HG02678 (cell line): ENCODE data around the gene NRG2.

ENCODE experiments used
- ATAC-seq: cut with Tn5 transposase; IDR thresholded peaks from one replicate; pipeline ENCODE4 v1.9.1; 2021; ENCODE audit warnings: mild to moderate bottlenecking, moderate library complexity; ENCODE audit not compliant: unreplicated experiment

The NRG2 gene

GRCh38 chr5:140013536-140013935 is 29.6 kb downstream of the NRG2 start:
- ATAC-seq, result no peak

DNA sequence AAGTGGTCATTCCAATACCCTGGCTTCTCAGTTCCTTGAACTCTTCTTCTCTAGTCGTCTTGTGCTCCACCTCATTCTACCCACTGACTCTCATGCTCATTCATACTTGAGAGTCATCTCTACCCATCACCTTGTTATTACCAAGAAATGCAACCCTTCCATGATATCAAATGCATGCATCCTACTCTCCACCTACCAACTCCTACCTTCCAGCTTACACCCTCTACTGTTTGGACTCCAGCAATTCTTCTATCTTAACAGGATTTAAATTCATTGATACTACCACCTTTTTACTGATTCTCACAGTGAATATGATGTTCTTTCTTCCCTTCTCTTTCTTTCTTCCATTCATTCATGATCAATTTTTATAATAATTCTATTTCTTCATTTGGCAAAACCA is 30.7 kb downstream of the NRG2 start:
- no peak for ATAC-seq

DNA sequence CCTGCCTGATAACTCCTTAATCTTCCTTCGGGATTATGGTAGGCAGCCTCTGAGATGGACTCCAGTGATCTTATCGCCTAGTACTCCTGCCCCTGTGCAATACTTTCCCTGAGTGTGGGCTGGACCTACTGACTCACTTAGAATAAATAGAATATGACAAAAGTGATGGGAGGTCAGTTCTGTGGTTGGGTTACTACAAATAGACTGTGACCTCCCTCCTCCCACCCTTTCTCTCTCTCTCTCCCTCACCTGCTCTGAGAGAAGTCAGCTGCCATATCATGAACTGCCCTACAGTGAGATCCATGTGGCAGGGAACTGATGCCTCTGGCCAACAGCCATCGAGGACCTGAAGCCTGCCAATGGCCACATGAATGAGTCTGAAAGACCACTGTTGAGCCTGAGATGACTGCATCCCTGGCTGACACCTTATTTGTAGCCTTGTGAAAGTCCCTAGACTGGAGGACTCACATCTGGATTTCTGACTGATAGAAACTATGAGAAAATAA is 31.7 kb downstream of the NRG2 start:
- ATAC-seq, result peak; percentile 84

- no peak for ATAC-seq
Measured at GRCh38 chr5:140010798-140011197, 32.3 kb downstream of the NRG2 start.

DNA sequence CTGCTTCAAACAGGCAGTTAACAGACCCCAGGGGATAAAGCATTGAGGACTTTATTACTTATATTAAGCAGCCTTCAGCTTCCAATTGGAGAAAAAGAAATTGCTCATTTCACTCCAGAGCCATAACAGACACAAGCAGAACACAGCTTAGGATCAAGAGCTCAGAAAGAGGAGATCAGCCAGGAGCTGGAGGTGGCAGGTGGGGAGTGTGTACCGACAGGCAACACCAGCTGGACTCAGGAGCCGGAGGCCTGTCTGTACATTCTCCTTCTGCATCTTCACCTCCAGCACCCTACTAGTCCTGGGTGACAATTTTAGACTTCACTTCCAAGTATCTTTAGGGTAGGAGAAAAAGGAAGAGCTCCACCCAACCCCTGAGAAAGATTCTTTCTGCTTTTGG is 35.8 kb downstream of the NRG2 start:
- no peak for ATAC-seq

GRCh38 chr5:140005145-140005591 is 37.9 kb downstream of the NRG2 start:
- peak; percentile 96 for ATAC-seq

- no peak for ATAC-seq
Measured at GRCh38 chr5:140004174-140004573, 38.9 kb downstream of the NRG2 start.

GRCh38 chr5:140003519-140003918 is 39.6 kb downstream of the NRG2 start:
- ATAC-seq, result no peak

GRCh38 chr5:140000332-140000731 is 42.8 kb downstream of the NRG2 start:
- no peak for ATAC-seq

DNA sequence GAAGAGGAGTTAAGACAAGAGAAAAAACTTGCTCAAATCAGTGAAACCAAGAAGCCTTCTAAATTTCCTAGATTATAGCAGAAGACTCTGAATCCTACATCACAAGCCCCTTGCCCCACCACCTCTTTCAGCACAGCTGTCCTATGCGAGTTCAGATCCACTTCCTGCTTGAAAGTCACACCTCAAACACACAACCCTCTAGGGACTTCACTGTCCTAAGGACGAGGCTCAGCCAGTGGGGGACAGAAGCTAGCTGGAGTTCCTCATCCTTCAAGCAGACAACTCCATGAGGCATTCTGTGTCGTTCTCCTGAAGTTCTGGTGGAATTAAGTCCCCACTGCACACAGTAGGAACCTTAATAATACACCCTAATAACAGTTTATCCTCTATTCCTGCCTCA is 44.3 kb downstream of the NRG2 start:
- ATAC-seq, result no peak

DNA sequence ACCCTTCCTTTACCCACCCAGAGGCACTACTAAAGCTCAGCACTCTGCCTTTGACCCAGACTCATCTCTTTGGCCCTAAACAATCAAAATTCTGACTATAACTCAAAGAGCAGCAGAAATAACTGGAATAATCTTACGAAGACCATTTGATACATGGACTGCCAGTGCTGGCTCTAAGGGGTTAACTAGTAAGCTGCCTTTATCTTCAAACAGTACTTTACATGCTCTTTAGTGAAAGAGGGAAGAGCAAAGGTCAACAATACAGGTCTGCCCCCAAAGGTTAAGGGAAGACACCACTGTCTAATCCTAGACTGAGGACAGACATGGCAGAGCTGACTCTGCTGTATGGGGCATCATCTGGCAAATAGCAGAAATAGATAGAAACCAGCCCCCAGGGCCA is 45.8 kb downstream of the NRG2 start:
- no peak for ATAC-seq

DNA sequence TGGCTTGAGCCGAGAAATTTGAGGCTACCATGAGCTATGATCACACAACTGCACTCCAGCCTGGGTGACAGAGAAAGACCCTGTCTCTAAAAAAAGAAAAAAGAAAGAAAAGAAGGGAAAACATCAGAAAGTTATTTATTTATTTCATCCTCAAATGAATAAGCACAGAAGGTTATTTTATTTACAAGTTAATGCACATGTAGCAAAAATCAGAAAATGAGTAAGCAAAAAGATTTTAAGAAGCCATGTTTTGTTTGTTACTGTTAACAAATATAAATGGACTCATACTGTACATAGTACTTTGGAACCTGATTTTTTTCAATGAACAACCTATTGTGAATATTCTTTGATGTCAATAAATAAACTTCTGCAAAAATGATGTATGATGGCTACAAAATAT is 47.2 kb downstream of the NRG2 start:
- ATAC-seq, result no peak

DNA sequence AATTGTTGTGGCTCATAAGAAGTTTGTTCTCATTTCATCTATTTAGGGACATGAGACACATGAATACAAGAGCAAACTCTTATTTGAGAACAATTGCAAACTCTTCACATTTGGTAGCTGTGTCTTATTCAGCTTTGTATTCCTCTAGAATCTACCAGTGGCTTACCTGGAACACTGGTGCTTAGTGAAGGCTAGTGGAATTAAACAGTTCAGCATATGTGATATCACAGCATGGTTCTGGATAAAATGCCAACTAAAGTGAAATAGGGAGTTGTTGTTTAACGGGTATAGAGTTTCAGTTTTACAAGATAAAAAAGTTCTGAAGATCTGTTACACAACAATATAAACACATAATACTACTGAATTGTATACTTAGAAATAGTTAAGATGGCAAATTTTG is 48.9 kb downstream of the NRG2 start:
- ATAC-seq, result no peak

GRCh38 chr5:139985733-139986132 is 57.4 kb downstream of the NRG2 start:
- no peak for ATAC-seq

DNA sequence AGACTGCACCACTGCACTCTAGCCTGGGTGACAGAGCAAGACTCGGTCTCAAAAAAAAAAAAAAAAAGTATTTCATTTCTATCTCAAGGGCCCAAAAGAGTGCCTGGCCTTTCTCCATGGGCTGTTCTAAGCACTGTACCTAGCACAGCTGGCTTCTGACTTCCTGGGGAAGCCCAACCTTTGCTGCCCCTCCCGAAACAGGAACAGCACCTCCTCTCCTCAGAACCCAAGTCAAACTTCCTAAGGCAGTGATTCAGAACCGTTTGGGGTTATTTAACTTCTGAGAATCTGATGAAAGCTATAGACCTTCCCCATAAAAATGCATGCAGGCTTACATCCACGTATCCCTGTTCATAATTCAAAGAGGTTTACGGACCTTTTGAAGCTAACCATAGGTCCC is 57.8 kb downstream of the NRG2 start:
- no peak for ATAC-seq

- ATAC-seq, result no peak
Measured at GRCh38 chr5:139984816-139985215, 58.3 kb downstream of the NRG2 start.

- no peak for ATAC-seq
Measured at GRCh38 chr5:139982975-139983240, 60.2 kb downstream of the NRG2 start.

GRCh38 chr5:139982157-139982974 is 60.7 kb downstream of the NRG2 start:
- ATAC-seq, result no peak

GRCh38 chr5:139980765-139981164 is 62.3 kb downstream of the NRG2 start:
- ATAC-seq, result no peak

DNA sequence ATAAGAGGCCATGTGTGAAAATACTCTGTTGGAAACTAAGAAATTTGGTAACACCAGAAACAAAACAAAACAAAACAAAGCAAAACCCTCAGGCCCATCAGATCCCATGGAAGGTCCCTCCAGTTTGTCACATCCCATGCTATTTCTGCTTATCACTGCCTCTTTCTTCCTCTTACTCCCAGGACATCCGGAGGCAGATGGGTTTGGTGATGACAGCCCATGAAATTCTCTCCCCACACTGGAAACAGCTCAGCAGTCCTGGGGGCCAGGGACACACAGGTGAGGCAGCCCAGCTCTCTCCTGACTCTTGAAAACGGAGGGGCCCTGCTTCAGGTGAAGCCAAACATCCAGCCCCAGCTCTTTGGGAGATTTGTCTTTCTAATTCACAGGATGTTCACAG is 63.2 kb downstream of the NRG2 start:
- no peak for ATAC-seq

- ATAC-seq, result no peak
Measured at GRCh38 chr5:139979518-139979917, 63.6 kb downstream of the NRG2 start.

- ATAC-seq, result no peak
Measured at GRCh38 chr5:139976703-139977102, 66.4 kb downstream of the NRG2 start.

- ATAC-seq, result no peak
Measured at GRCh38 chr5:139975942-139976341, 67.2 kb downstream of the NRG2 start.
